Caco-2 (cell line): ENCODE data around the gene MPHOSPH10. TPM values are rescaled to one million over a fixed set of nuclear protein-coding genes. Genes with fewer than 3 reads are reported as not detected.

Source experiments
- BruUV-seq: library from RNA; stranded (reverse); fragments of 400-500 nt; replicated peaks from 2 replicates; lab custom pipeline; 2021; lab: Mats Ljungman, UMichigan
- CTCF ChIA-PET: fragments of 300-600 bp; sonication (Branson Sonifier 250); formaldehyde crosslinking; loops from one replicate; lab custom pipeline; 2022; ENCODE audit warnings: antibody characterized with exemption; lab: Charles Lee
- POLR2A ChIA-PET: fragments of 300-600 bp; sonication (Branson Sonifier 250); formaldehyde crosslinking; loops from one replicate; lab custom pipeline; 2022; ENCODE audit warnings: antibody characterized with exemption; lab: Charles Lee
- DNase-seq, 2 experiments: peaks; one replicate each; pipeline versions ENCODE4 v3.0.0 to v3.0.0-alpha.2; 2020 to 2022
- H3K27me3 ChIP-seq: replicated peaks from 2 replicates; pipeline ENCODE4 v1.6.0; 2011; ENCODE audit warnings: low read length; ENCODE audit not compliant: control insufficient read depth, insufficient read depth
- H3K36me3 ChIP-seq: 2 replicates; pipeline ENCODE4 v1.5.1; 2011; ENCODE audit warnings: low read length; ENCODE audit not compliant: control insufficient read depth, insufficient read depth
- H3K4me1 ChIP-seq: fragments of 250-450 bp; sonication (Bioruptor Pico); 2 replicates; pipeline ENCODE4 v1.5.1; 2020; ENCODE audit warnings: mild to moderate bottlenecking
- H3K4me3 ChIP-seq: 2 replicates; pipeline ENCODE4 v1.5.1; 2011; ENCODE audit warnings: low read depth, mild to moderate bottlenecking, control low read depth, low read length
- H3K9me3 ChIP-seq: fragments of 250-450 bp; sonication (Bioruptor Pico); 2 replicates; pipeline ENCODE4 v1.5.1; 2020; ENCODE audit warnings: mild to moderate bottlenecking, moderate library complexity
- H3K27ac Mint-ChIP-seq: one replicate; pipeline ENCODE4 v1.8.0; 2022; ENCODE audit warnings: mixed read lengths; ENCODE audit not compliant: unreplicated experiment
- H3K27me3 Mint-ChIP-seq: one replicate; pipeline ENCODE4 v1.8.0; 2022; ENCODE audit warnings: mixed read lengths; ENCODE audit not compliant: insufficient read depth, unreplicated experiment
- H3K36me3 Mint-ChIP-seq: one replicate; pipeline ENCODE4 v1.8.0; 2022; ENCODE audit warnings: mild to moderate bottlenecking, mixed read lengths; ENCODE audit not compliant: insufficient read depth, unreplicated experiment
- H3K4me1 Mint-ChIP-seq: one replicate; pipeline ENCODE4 v1.8.0; 2022; ENCODE audit warnings: low read depth, mixed read lengths; ENCODE audit not compliant: unreplicated experiment
- H3K4me3 Mint-ChIP-seq: one replicate; pipeline ENCODE4 v1.8.0; 2022; ENCODE audit warnings: mild to moderate bottlenecking, moderate library complexity, mixed read lengths; ENCODE audit not compliant: unreplicated experiment
- H3K9me3 Mint-ChIP-seq: one replicate; pipeline ENCODE4 v1.8.0; 2022; ENCODE audit warnings: mixed read lengths; ENCODE audit not compliant: unreplicated experiment
- intact Hi-C: fragments of 100-400 bp; cut with micrococcal nuclease; formaldehyde crosslinking; loops from one replicate; pipeline ENCODE4 v1.10.0; 2022; ENCODE audit not compliant: unreplicated experiment
- total RNA-seq: library from RNA; stranded (reverse); gene quantifications from 2 replicates; pipeline ENCODE4 v1.2.3, GENCODE V29; 2022
- TF ChIP-seq, protein P1 (sequence below), 2 experiments: fragments of 200-600 bp in 1 of 2; IDR thresholded peaks; 1 replicate in 1 of 2; 2 replicates in 1 of 2; pipeline versions ENCODE4 v1.5.1 to v1.8.0; 2011 to 2022; ENCODE audit warnings: antibody characterized with exemption in 1 of 2, control low read depth in 1 of 2, inconsistent platforms in 1 of 2, low read depth in 1 of 2, low read length in 1 of 2, mild to moderate bottlenecking in 1 of 2, moderate library complexity in 1 of 2; ENCODE audit not compliant: insufficient read depth in 1 of 2, severe bottlenecking in 1 of 2, unreplicated experiment in 1 of 2

The MPHOSPH10 gene
- total RNA-seq, 1 experiment from 2014 or later: 57.8 TPM

DNA sequence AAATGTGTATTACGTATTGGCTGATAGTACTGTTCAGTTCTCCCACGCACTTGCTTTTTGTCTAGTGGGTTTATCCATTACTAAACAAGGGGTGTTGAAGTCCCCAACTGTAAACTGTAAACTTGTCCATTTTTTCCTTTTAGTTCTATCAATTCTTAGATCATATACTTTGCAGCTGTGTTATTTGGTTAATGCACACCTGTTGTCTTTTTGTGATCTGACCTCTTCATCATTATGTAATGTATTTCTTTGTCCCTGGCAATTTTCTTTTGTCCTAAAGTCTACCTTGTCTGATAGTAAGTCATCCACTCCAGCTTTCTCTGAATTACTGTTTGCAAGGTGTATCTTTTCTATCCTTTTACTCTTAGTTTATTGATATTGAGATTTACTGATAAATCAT, 22.3 kb upstream of the MPHOSPH10 start:
- Mint-ChIP-seq H3K36me3 (no peaks in the 10 kb centered on the region), H3K4me1 (peaks cover 2% of the 10 kb centered on the region), H3K27ac (no peak overlapping the region), H3K4me3 (no peak overlapping the region), H3K27me3 (no peaks in the 10 kb centered on the region), H3K9me3 (peaks cover 15% of the 10 kb centered on the region)
- no peaks in the 10 kb centered on the region for H3K9me3 ChIP-seq
- BruUV-seq: no TSS peak
- H3K4me3 ChIP-seq: no peak overlapping the region
- H3K36me3 ChIP-seq: no peaks in the 10 kb centered on the region
- TF ChIP-seq, protein P1, sequence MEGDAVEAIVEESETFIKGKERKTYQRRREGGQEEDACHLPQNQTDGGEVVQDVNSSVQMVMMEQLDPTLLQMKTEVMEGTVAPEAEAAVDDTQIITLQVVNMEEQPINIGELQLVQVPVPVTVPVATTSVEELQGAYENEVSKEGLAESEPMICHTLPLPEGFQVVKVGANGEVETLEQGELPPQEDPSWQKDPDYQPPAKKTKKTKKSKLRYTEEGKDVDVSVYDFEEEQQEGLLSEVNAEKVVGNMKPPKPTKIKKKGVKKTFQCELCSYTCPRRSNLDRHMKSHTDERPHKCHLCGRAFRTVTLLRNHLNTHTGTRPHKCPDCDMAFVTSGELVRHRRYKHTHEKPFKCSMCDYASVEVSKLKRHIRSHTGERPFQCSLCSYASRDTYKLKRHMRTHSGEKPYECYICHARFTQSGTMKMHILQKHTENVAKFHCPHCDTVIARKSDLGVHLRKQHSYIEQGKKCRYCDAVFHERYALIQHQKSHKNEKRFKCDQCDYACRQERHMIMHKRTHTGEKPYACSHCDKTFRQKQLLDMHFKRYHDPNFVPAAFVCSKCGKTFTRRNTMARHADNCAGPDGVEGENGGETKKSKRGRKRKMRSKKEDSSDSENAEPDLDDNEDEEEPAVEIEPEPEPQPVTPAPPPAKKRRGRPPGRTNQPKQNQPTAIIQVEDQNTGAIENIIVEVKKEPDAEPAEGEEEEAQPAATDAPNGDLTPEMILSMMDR (IDR thresholded peaks at IDR 0.05; ENCODE audit: insufficient read depth in 1 of 2, low read depth in 1 of 2, low read length in 1 of 2, severe bottlenecking in 1 of 2, unreplicated experiment in 1 of 2): no peak
- no peaks in the 10 kb centered on the region for H3K4me1 ChIP-seq
- H3K27me3 ChIP-seq: no peaks in the 10 kb centered on the region
- ChIA-PET CTCF (no interaction called here), POLR2A (no interaction called here)
- no peak for DNase-seq
- intact Hi-C loops: no loop called here

DNA sequence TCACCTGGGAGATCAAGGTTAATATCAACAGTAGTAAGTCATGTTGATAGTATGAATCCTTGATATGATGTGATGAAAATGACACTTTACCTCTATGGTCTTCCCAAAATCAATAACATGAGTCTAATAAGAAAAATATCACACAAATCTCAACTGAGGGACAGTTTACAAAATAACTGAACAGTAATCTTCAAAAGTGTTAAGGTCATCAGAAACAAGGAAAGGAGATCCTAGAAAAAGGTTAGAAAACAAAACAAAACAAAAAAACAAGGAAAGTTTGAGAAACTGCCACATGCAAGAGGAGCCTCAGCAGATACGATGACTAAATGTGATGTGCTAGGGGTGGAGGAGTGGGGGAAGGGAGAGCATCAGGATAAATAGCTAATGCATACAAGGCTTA, 16.6 kb upstream of the MPHOSPH10 start:
- no peaks in the 10 kb centered on the region for H3K9me3 Mint-ChIP-seq
- no peaks in the 10 kb centered on the region for H3K27me3 Mint-ChIP-seq
- POLR2A ChIA-PET: interaction anchor here (0.7 kb wide), 1 partner anchor 305 kb away, joined by 3 read pairs; no protein-coding TSS in a partner anchor
- TF ChIP-seq, protein P1 (IDR thresholded peaks at IDR 0.05; ENCODE audit: insufficient read depth in 1 of 2, low read depth in 1 of 2, low read length in 1 of 2, severe bottlenecking in 1 of 2, unreplicated experiment in 1 of 2): no peak
- BruUV-seq: no TSS peak
- Histone ChIP-seq H3K4me3 (no peak overlapping the region), H3K27me3 (no peaks in the 10 kb centered on the region), H3K9me3 (no peaks in the 10 kb centered on the region), H3K4me1 (no peaks in the 10 kb centered on the region), H3K36me3 (no peaks in the 10 kb centered on the region)
- no peak for DNase-seq
- no peak overlapping the region for H3K27ac Mint-ChIP-seq
- intact Hi-C loops: no loop called here
- peaks cover 16% of the 10 kb centered on the region for H3K36me3 Mint-ChIP-seq
- no peaks in the 10 kb centered on the region for H3K4me1 Mint-ChIP-seq
- H3K4me3 Mint-ChIP-seq: no peak overlapping the region
- CTCF ChIA-PET: no interaction called here

DNA sequence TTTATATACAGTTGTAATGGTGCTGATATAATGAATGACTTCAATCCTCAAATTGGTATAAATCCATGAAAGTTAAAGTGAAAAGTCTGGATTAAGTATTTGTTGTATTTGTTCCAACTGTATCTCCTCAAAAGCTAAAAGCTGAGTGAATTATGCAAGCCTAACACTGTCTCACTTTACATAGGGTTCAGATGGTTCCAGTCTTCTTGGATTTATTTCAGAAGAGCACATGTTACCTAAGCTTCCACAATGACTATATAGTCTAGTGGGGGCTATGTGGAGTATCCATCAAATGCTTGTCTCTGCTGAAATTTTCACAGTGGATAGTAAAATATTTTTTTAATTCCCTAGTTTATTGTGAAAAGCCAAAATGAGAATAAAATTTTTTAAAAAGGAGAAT, 13.4 kb upstream of the MPHOSPH10 start:
- Mint-ChIP-seq H3K9me3 (no peaks in the 10 kb centered on the region), H3K36me3 (peaks cover 26% of the 10 kb centered on the region), H3K4me3 (no peak overlapping the region), H3K4me1 (no peaks in the 10 kb centered on the region), H3K27me3 (no peaks in the 10 kb centered on the region), H3K27ac (no peak overlapping the region)
- DNase-seq: no peak
- intact Hi-C loops: no loop called here
- no peaks in the 10 kb centered on the region; the same call in 1 of the 2 replicates for H3K36me3 ChIP-seq
- H3K9me3 ChIP-seq: no peaks in the 10 kb centered on the region
- ChIA-PET POLR2A (no interaction called here), CTCF (interaction anchor here (0.5 kb wide), 1 partner anchor 60 kb away, joined by 3 read pairs; no protein-coding TSS in a partner anchor)
- BruUV-seq: no TSS peak
- no peaks in the 10 kb centered on the region for H3K4me1 ChIP-seq
- TF ChIP-seq, protein P1 (IDR thresholded peaks at IDR 0.05; ENCODE audit: insufficient read depth in 1 of 2, low read depth in 1 of 2, low read length in 1 of 2, severe bottlenecking in 1 of 2, unreplicated experiment in 1 of 2): no peak
- H3K4me3 ChIP-seq: no peak overlapping the region
- no peaks in the 10 kb centered on the region for H3K27me3 ChIP-seq
